OCI-LY7 (cell line): ENCODE results near the gene FBXL16. TPM values are rescaled to one million over a fixed set of nuclear protein-coding genes. Genes with fewer than 3 reads are reported as not detected.
A peak's percentile ranks its signal among the peaks of the same experiment; 100 is the strongest.

Experiments used
- BruUV-seq: library from RNA; stranded (reverse); fragments of 400-500 nt; replicated peaks from 2 replicates; lab custom pipeline; 2021; lab: Mats Ljungman, UMichigan
- CTCF ChIA-PET: fragments of 300-600 bp; sonication (Branson Sonifier 250); formaldehyde crosslinking; loops from one replicate; lab custom pipeline; 2022; ENCODE audit warnings: antibody characterized with exemption; ENCODE audit not compliant: unreplicated experiment; lab: Charles Lee
- POLR2A ChIA-PET: fragments of 300-600 bp; sonication (Branson Sonifier 250); formaldehyde crosslinking; loops from one replicate; lab custom pipeline; 2022; ENCODE audit warnings: antibody characterized with exemption; lab: Charles Lee
- DNase-seq: peaks from one replicate; pipeline ENCODE4 v3.0.0-alpha.2; 2015; ENCODE audit warnings: low spot score
- H2AFZ ChIP-seq: fragments of 200-600 bp; sonication (generic), shearing (Covaris generic); 2 replicates; pipeline ENCODE4 v1.6.1; 2014; ENCODE audit warnings: mild to moderate bottlenecking, antibody characterized with exemption, low read length, moderate library complexity
- H3K27ac ChIP-seq: fragments of 200-600 bp; sonication (generic); 2 replicates; pipeline ENCODE4 v1.5.1; 2014; ENCODE audit warnings: mixed run types, low read depth, mild to moderate bottlenecking, moderate library complexity, low read length, inconsistent platforms; ENCODE audit not compliant: poor library complexity, severe bottlenecking
- H3K36me3 ChIP-seq: fragments of 200-600 bp; sonication (generic); 2 replicates; pipeline ENCODE4 v1.6.1; 2014; ENCODE audit warnings: mild to moderate bottlenecking, antibody characterized with exemption, low read length, moderate library complexity, mixed read lengths; ENCODE audit not compliant: insufficient read depth
- H3K4me1 ChIP-seq: fragments of 200-600 bp; sonication (generic); 2 replicates; pipeline ENCODE4 v1.5.1; 2014; ENCODE audit warnings: mild to moderate bottlenecking, low read length; ENCODE audit not compliant: insufficient read depth, poor library complexity, severe bottlenecking
- H3K4me2 ChIP-seq: fragments of 200-600 bp; sonication (generic); 2 replicates; pipeline ENCODE4 v1.6.1; 2014; ENCODE audit warnings: mild to moderate bottlenecking, low read length
- H3K4me3 ChIP-seq: fragments of 200-600 bp; sonication (generic); 2 replicates; pipeline ENCODE4 v1.5.1; 2014; ENCODE audit warnings: mild to moderate bottlenecking, low read depth, low read length; ENCODE audit not compliant: poor library complexity, severe bottlenecking
- H3K79me2 ChIP-seq: fragments of 200-600 bp; sonication (generic); 2 replicates; pipeline ENCODE4 v1.6.1; 2016; ENCODE audit warnings: low read depth, mild to moderate bottlenecking, low read length, moderate library complexity, mixed read lengths; ENCODE audit not compliant: insufficient read depth
- H3K9me2 ChIP-seq: fragments of 200-600 bp; sonication (generic); 2 replicates; pipeline ENCODE4 v1.6.1; 2016; ENCODE audit warnings: mild to moderate bottlenecking, low read length, mixed read lengths; ENCODE audit not compliant: insufficient read depth
- H3K9me3 ChIP-seq: fragments of 200-600 bp; sonication (generic); 2 replicates; pipeline ENCODE4 v1.6.1; 2014; ENCODE audit warnings: mild to moderate bottlenecking, mixed run types, low read length, mixed read lengths
- H4K20me1 ChIP-seq: fragments of 200-600 bp; sonication (generic); 2 replicates; pipeline ENCODE4 v1.6.1; 2014; ENCODE audit warnings: mild to moderate bottlenecking, antibody characterized with exemption, low read length, moderate library complexity, mixed read lengths; ENCODE audit not compliant: insufficient read depth
- CTCF ChIP-seq: fragments of 200-600 bp; sonication (generic); conservative IDR thresholded peaks from 2 replicates; pipeline ENCODE4 v1.5.1; 2014; ENCODE audit warnings: mild to moderate bottlenecking, antibody characterized with exemption, low read length, moderate library complexity, mixed read lengths
- EZH2phosphoT487 ChIP-seq: fragments of 200-600 bp; sonication (generic); IDR thresholded peaks from 2 replicates; pipeline ENCODE4 v1.6.1; 2018; ENCODE audit warnings: low read depth, borderline replicate concordance, mild to moderate bottlenecking, mixed run types, antibody characterized with exemption, low read length, moderate library complexity, mixed read lengths
- intact Hi-C: fragments of 100-400 bp; cut with micrococcal nuclease; formaldehyde crosslinking; loops from one replicate; pipeline ENCODE4 v1.10.0; 2022; ENCODE audit not compliant: unreplicated experiment
- total RNA-seq, 2 experiments: library from RNA; depleted of rRNA in 1 of 2; stranded (reverse); fragments of >200 nt in 1 of 2; shearing (Covaris generic) in 1 of 2; gene quantifications; 2 replicates each; pipeline ENCODE4 v1.2.3, GENCODE V29; 2014 to 2022

Gene FBXL16
- total RNA-seq, 2 experiments from 2014 or later = 0.16 to 0.42 TPM

- Histone ChIP-seq H4K20me1 (no peaks in the 10 kb centered on the region), H3K4me1 (peaks cover 27% of the 10 kb centered on the region), H3K27ac (peak overlapping the region; percentile 66), H3K4me2 (peak overlapping the region; percentile 77), H3K9me2 (no peaks in the 10 kb centered on the region), H3K79me2 (peaks cover 4% of the 10 kb centered on the region; the same call in 1 of the 2 replicates), H3K4me3 (peak overlapping the region; percentile 70), H2AFZ (peak overlapping the region; percentile 13; the same call in 1 of the 2 replicates), H3K9me3 (no peaks in the 10 kb centered on the region), H3K36me3 (peaks cover 10% of the 10 kb centered on the region)
- intact Hi-C loops = loop anchor here (2.0 kb wide), 1 partner anchor 21 kb away; the partner anchor contains the start of gene RHOT2
- BruUV-seq = TSS peak; percentile 40
- CTCF ChIA-PET = no interaction called here
- DNase-seq = peak; percentile 75
- TF ChIP-seq EZH2phosphoT487 (no peak), CTCF (peak; percentile 87)
- POLR2A ChIA-PET = interaction anchor here (0.6 kb wide), 1 partner anchor 1300 kb away, joined by 3 read pairs; no protein-coding TSS in a partner anchor
These were observed 57.4 kb downstream of the FBXL16 start for GRCh38 chr16:648071-648780.

GRCh38 chr16:647173-647902, 58.3 kb downstream of the FBXL16 start:
- no peak for DNase-seq
- Histone ChIP-seq H3K4me2 (peak overlapping the region; percentile 77), H3K79me2 (peaks cover 4% of the 10 kb centered on the region; the same call in 1 of the 2 replicates), H3K4me3 (peak overlapping the region; percentile 70), H4K20me1 (no peaks in the 10 kb centered on the region), H3K27ac (no peak overlapping the region), H3K9me2 (no peaks in the 10 kb centered on the region), H3K4me1 (peaks cover 32% of the 10 kb centered on the region), H3K36me3 (peaks cover 5% of the 10 kb centered on the region), H2AFZ (no peak overlapping the region), H3K9me3 (no peaks in the 10 kb centered on the region)
- no peak for TF ChIP-seq EZH2phosphoT487
- no peak for TF ChIP-seq CTCF
- CTCF ChIA-PET = no interaction called here
- POLR2A ChIA-PET = no interaction called here
- intact Hi-C loops = no loop called here
- BruUV-seq = no TSS peak
